ENCODE measurements around the gene CMSS1.

GRCh38 chr3:99955773-99956562 lies 138.3 kb downstream of the CMSS1 start:
- TF ChIP-seq, protein P1, sequence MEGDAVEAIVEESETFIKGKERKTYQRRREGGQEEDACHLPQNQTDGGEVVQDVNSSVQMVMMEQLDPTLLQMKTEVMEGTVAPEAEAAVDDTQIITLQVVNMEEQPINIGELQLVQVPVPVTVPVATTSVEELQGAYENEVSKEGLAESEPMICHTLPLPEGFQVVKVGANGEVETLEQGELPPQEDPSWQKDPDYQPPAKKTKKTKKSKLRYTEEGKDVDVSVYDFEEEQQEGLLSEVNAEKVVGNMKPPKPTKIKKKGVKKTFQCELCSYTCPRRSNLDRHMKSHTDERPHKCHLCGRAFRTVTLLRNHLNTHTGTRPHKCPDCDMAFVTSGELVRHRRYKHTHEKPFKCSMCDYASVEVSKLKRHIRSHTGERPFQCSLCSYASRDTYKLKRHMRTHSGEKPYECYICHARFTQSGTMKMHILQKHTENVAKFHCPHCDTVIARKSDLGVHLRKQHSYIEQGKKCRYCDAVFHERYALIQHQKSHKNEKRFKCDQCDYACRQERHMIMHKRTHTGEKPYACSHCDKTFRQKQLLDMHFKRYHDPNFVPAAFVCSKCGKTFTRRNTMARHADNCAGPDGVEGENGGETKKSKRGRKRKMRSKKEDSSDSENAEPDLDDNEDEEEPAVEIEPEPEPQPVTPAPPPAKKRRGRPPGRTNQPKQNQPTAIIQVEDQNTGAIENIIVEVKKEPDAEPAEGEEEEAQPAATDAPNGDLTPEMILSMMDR (IDR thresholded peaks at IDR 0.05; ENCODE audit: low read length) = no peak
- TF ChIP-seq EZH2 (optimal IDR thresholded peaks at IDR 0.05; ENCODE audit: low read depth, low read length) = no peak

All from MM.1S (cell line).